Stomach smooth muscle (tissue), 2 donors: ENCODE results near the gene TSFM.
A peak's percentile ranks its signal among the peaks of the same experiment; 100 is the strongest.

Source experiments
- H3K27ac ChIP-seq: one replicate; pipeline ENCODE4 v1.7.0; 2013; ENCODE audit warnings: mild to moderate bottlenecking, low read length, inconsistent platforms
- H3K27me3 ChIP-seq, 2 donors: one replicate each; pipeline ENCODE4 v1.7.0; 2013; ENCODE audit warnings: low read length in 2 of 2; ENCODE audit not compliant: insufficient read depth in 2 of 2, control insufficient read depth in 1 of 2
- H3K36me3 ChIP-seq, 2 donors: one replicate each; pipeline ENCODE4 v1.7.0; 2013; ENCODE audit warnings: low read length in 2 of 2; ENCODE audit not compliant: control insufficient read depth in 2 of 2, insufficient read depth in 2 of 2
- H3K4me1 ChIP-seq: one replicate; pipeline ENCODE4 v1.7.0; 2013; ENCODE audit warnings: low read length; ENCODE audit not compliant: control insufficient read depth, insufficient read depth
- H3K4me3 ChIP-seq, 2 donors: one replicate each; pipeline ENCODE4 v1.7.0; 2013; ENCODE audit warnings: low read length in 2 of 2
- H3K9ac ChIP-seq, 2 donors: one replicate each; pipeline ENCODE4 v1.7.0; 2013; ENCODE audit warnings: low read length in 2 of 2, mild to moderate bottlenecking in 1 of 2
- H3K9me3 ChIP-seq, 2 donors: one replicate each; pipeline ENCODE4 v1.7.0; 2013; ENCODE audit warnings: low read length in 2 of 2; ENCODE audit not compliant: control insufficient read depth in 2 of 2
- donor health status: healthy.
- donor health status: Pancreatic carcinoma.

The TSFM gene

DNA sequence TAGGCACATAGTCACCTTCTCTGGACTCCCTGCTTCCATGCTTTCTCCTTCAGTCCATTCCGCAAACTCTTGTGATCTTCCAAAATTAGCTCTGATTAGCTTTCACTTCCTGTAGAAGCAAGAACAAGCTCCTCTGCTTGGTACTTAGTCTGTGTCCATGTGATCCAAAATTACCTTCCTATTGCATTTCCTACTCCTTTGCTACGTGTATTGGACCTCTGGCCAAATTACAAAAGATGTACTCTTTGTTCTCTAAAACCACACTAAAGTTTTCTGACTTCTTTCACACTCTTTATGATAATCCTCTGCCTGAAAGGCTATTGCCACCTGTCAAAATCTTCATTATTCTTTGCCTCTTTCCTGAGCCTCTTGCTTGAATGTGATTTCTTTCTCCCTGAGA, 786 bp upstream of the TSFM start:
- peaks cover 9 to 15% of the 10 kb centered on the region in 2 donors for H3K36me3 ChIP-seq
- no peaks in the 10 kb centered on the region for H3K9me3 ChIP-seq
- no peak overlapping the region for H3K27ac ChIP-seq
- no peaks in the 10 kb centered on the region for H3K27me3 ChIP-seq
- H3K4me1 ChIP-seq = peaks cover 4% of the 10 kb centered on the region
- no peak overlapping the region for H3K9ac ChIP-seq
- no peak overlapping the region for H3K4me3 ChIP-seq

DNA sequence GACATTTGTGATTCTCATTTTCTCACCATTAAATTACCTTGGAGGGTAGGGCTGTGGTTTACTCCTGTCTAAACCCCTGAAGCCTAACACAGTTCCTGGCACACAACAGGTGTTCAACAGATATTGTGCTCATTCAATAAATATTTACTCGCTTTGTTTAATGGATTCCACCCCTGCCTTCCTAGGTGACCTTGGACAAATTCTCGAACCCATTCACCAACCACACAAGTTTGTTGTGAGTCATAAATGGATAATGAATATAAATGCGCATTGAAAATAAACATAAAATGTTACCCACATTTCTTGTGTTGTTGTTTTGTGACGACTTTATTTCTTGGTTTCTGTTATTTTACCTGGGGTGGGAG, 362 bp upstream of the TSFM start:
- no peaks in the 10 kb centered on the region for H3K9me3 ChIP-seq
- no peaks in the 10 kb centered on the region for H3K27me3 ChIP-seq
- H3K36me3 ChIP-seq = peaks cover 10 to 16% of the 10 kb centered on the region in 2 donors
- H3K4me3 ChIP-seq = peak overlapping the region; percentile 93 to 100
- H3K4me1 ChIP-seq = peaks cover 4% of the 10 kb centered on the region
- H3K9ac ChIP-seq = peak overlapping the region in 1 of 2 donors; percentile 82
- H3K27ac ChIP-seq = peak overlapping the region; percentile 67

DNA sequence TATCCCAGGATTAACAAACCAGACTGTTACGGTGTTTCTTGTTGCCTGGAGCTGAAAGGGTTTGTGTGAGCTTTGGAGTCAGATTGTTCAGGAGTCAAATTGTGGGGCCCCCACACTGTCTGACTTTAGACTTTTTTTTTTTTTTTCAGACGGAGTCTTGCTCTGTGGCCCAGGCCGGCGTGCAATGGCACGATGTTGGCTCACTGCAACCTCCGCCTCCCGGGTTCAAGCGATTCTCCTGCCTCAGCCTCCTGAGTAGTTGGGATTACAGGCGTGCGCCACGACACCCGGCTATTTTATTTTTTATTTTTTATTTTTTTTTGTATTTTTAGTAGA, 847 bp downstream of the TSFM start:
- Histone ChIP-seq H3K27ac (no peak overlapping the region), H3K4me1 (peaks cover 4% of the 10 kb centered on the region), H3K27me3 (no peaks in the 10 kb centered on the region), H3K9ac (peak overlapping the region; percentile 82 to 96), H3K4me3 (peak overlapping the region; percentile 93 to 100), H3K36me3 (peaks cover 12 to 18% of the 10 kb centered on the region in 2 donors), H3K9me3 (no peaks in the 10 kb centered on the region)

DNA sequence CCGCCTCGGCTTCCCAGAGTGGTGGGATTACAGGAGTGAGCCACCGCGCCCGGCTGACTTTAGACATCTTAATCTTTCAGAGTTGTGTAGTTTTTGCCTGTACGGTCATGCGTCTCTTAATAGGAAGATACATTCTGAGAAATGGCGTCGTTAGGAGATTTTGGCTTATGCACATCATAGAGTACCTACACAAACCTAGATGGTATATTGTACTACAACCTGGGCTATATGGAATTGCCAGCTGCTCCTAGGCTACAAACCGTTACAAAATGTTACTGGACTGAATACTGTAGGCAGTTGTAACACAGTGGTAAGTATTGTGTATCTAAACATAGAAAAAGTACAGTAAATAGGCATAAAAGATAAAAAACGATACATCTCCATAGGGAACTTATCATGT, 1.3 kb downstream of the TSFM start:
- Histone ChIP-seq H3K27ac (no peak overlapping the region), H3K4me3 (peak overlapping the region in 1 of 2 donors; percentile 35), H3K27me3 (no peaks in the 10 kb centered on the region), H3K36me3 (peaks cover 12 to 18% of the 10 kb centered on the region in 2 donors), H3K9me3 (no peaks in the 10 kb centered on the region), H3K4me1 (peaks cover 4% of the 10 kb centered on the region), H3K9ac (no peak overlapping the region)

DNA sequence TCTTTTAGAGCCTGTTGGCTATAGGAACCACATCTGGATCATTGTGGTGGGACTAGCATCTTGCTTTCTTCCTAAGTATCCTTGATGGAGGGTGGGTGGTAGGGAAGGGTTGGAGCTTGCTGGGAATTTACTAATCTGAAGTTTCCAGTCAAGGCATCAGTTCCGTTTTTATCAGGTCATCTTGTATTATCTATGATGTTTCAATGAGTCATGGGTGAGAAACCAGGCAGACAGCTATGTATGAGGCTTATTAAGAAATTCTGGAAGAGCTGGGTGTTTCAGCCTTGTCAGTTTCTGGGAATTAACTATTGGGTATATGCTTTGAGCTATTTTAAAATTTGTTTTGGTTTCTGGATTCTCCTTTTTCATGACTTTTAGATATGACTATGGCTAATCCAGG, 11.3 kb downstream of the TSFM start:
- peaks cover 26 to 41% of the 10 kb centered on the region in 2 donors for H3K36me3 ChIP-seq
- no peaks in the 10 kb centered on the region for H3K9me3 ChIP-seq
- H3K4me1 ChIP-seq = no peaks in the 10 kb centered on the region
- H3K27me3 ChIP-seq = no peaks in the 10 kb centered on the region
- H3K9ac ChIP-seq = no peak overlapping the region
- H3K27ac ChIP-seq = no peak overlapping the region
- no peak overlapping the region for H3K4me3 ChIP-seq

DNA sequence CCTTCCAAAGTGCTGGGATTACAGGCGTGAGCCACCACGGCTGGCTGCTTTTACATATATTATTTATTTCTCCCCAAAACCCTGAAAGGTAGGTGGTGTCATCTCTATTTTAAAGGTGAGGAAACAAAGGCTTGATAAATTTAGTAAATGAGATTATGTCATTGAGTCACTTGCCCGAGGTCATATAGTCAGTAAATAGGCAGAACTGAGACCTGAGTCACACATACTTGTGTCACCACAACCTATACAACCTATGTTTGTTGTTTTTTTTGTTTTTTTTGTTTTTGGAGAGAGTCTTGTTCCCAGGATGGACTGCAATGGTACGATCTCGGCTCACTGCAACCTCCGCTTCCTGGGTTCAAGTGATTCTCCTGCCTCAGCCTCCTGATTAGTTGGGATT, 12.8 kb downstream of the TSFM start:
- Histone ChIP-seq H3K36me3 (peaks cover 34 to 42% of the 10 kb centered on the region in 2 donors), H3K9ac (no peak overlapping the region)

DNA sequence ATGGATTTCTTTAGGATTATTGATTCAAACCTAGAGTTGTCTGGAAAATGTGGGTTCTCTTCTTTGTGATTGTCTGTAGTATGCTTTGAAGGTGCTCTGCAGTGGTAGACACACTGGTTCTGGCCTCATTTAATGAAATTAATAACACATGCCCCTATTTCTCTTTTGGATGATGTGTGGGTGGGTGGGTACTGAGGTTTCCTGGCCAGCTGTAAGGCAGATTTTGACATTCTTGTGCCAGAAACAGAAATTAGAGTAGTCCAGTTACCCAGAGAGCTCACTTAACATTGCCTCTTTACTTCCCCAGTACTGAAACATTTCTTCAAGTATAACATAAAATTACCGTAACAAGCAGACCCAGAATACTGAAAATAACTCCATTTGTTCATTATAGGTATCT, 14.4 kb downstream of the TSFM start:
- H3K4me1 ChIP-seq = no peaks in the 10 kb centered on the region
- no peaks in the 10 kb centered on the region for H3K9me3 ChIP-seq
- no peak overlapping the region for H3K9ac ChIP-seq
- H3K36me3 ChIP-seq = peaks cover 38 to 41% of the 10 kb centered on the region in 2 donors
- H3K4me3 ChIP-seq = no peak overlapping the region
- no peaks in the 10 kb centered on the region for H3K27me3 ChIP-seq
- H3K27ac ChIP-seq = no peak overlapping the region

More for the DNA sequence above, 12.8 kb downstream of the TSFM start:
- Histone ChIP-seq H3K9me3 (no peaks in the 10 kb centered on the region), H3K27me3 (no peaks in the 10 kb centered on the region), H3K4me1 (no peaks in the 10 kb centered on the region), H3K4me3 (no peak overlapping the region), H3K27ac (no peak overlapping the region)

DNA sequence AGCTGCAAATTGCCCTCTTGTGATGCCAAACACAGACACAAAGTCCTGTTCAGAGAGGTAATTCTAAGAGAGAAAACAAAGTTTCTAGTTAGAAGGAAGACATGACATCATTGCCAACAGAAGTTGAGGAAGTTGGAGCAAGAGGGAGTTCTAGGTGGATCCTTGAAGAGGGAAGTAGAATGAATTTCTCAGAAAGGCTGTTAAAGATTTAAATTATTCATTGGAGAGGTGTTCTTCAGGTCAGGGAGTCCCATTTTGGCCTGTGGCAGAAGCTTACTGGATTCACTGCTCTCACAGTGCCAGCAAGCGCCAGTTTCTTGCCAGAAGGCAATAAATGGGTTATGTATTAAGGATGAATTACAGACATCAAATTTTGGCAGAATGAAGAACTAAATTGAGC, 15.3 kb downstream of the TSFM start:
- no peaks in the 10 kb centered on the region for H3K4me1 ChIP-seq
- H3K9me3 ChIP-seq = no peaks in the 10 kb centered on the region
- H3K27me3 ChIP-seq = no peaks in the 10 kb centered on the region
- H3K27ac ChIP-seq = no peak overlapping the region
- H3K9ac ChIP-seq = no peak overlapping the region
- H3K4me3 ChIP-seq = no peak overlapping the region
- peaks cover 39 to 43% of the 10 kb centered on the region in 2 donors for H3K36me3 ChIP-seq

DNA sequence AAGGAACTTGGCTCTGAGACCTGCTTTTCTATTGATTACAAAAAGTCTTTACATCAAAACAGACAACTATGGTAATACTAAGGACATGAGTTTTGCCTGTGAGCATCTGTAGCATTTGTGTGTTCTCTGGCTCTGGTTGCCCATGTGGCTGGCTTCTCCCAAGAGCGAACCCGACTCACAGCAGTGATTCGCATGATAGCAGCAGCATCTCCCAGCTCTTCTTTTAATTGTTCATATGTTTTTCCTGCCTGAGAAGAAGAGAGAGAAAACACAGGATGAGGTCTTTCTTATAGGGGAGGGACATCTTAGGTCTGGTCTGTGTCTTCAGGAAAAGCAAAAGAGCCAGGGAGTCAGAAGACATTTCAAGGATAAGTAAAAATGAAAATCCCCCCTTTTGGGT, 18.4 kb downstream of the TSFM start:
- no peaks in the 10 kb centered on the region for H3K9me3 ChIP-seq
- no peak overlapping the region for H3K4me3 ChIP-seq
- H3K4me1 ChIP-seq = peaks cover 5% of the 10 kb centered on the region
- no peak overlapping the region for H3K27ac ChIP-seq
- no peak overlapping the region for H3K9ac ChIP-seq
- H3K27me3 ChIP-seq = no peaks in the 10 kb centered on the region
- peaks cover 31 to 41% of the 10 kb centered on the region in 2 donors for H3K36me3 ChIP-seq

DNA sequence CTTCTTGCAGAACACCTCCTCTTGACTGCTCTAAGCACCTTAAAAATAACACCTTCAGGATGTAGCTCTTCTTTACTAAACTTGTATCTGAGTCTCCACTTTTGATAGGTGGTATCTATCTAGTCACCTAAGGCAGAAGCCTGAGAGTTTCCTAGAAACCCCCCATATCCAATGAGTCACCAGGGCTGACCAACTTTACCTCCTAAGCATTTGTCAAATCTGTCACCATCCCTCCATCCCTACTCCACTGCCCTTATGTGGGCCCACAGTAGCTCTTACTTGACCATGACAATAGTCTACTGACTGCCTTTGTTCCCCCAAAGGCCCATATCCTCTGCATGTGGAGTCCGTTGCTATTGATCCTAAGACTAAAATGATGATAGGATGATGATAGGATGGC, 20.0 kb downstream of the TSFM start:
- Histone ChIP-seq H3K27me3 (no peaks in the 10 kb centered on the region), H3K9me3 (no peaks in the 10 kb centered on the region), H3K4me3 (no peak overlapping the region), H3K27ac (no peak overlapping the region), H3K36me3 (peaks cover 36 to 44% of the 10 kb centered on the region in 2 donors), H3K4me1 (peaks cover 5% of the 10 kb centered on the region), H3K9ac (no peak overlapping the region)

DNA sequence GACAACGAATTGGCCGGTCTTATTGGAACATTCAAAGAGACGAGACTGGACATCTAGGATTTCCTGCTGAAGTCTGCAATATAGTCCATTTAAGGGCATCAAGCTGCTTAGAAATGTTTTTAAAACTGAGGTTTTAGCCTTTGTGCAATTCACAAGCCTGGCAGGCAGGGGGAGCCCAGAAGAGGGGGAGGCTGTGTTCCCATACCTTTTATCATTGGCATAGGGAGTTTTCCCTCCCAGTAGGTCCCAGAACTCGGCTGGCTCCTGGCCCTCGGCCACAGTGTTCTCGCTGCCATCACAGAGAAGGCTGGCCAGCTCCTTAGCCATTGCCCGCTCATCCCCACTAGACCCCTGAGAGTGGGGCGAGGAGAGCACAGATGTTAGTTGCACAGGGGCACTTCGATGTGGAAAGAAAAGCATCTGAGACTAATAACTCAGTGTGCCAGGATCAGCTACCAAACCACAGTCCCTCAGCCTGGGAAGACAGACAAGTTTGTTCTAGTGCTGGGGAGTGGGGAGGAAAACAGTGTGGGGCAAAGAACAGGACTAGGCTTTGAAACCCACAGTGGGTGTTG, 20.8 kb downstream of the TSFM start:
- H3K27me3 ChIP-seq = no peaks in the 10 kb centered on the region
- H3K4me1 ChIP-seq = peaks cover 5% of the 10 kb centered on the region
- peaks cover 42 to 52% of the 10 kb centered on the region in 2 donors for H3K36me3 ChIP-seq
- no peaks in the 10 kb centered on the region for H3K9me3 ChIP-seq
- peak overlapping the region; percentile 37 for H3K27ac ChIP-seq
- no peak overlapping the region for H3K4me3 ChIP-seq
- H3K9ac ChIP-seq = peak overlapping the region in 1 of 2 donors; percentile 47
